Measurements from ENCODE around the gene CPEB3.
"Not testable (repeated sequence)": the region's sequence is repeated elsewhere in the genome, so short reads cannot be mapped to it uniquely, and the experiment has no call there.

The CPEB3 gene

GRCh38 chr10:92134049-92134448 is 156.8 kb downstream of the CPEB3 start:
- DNase-seq: not testable (repeated sequence)

- no peak for DNase-seq
Observed at GRCh38 chr10:92131275-92131820, 159.5 kb downstream of the CPEB3 start.

- no peak for DNase-seq
Observed at GRCh38 chr10:92130622-92131274, 160.1 kb downstream of the CPEB3 start.

- no peak for DNase-seq
Observed at GRCh38 chr10:92126100-92126650, 164.7 kb downstream of the CPEB3 start.

- DNase-seq: no peak
Observed at GRCh38 chr10:92125144-92125543, 165.7 kb downstream of the CPEB3 start.

GRCh38 chr10:92124616-92125143 is 166.2 kb downstream of the CPEB3 start:
- no peak for DNase-seq

- no peak for DNase-seq
Observed at GRCh38 chr10:92124020-92124419, 166.9 kb downstream of the CPEB3 start.

- no peak for DNase-seq
Observed at GRCh38 chr10:92122941-92123450, 167.9 kb downstream of the CPEB3 start.

GRCh38 chr10:92121686-92122492 is 169.0 kb downstream of the CPEB3 start:
- no peak for DNase-seq

GRCh38 chr10:92119340-92119739 is 171.5 kb downstream of the CPEB3 start:
- DNase-seq: no peak

GRCh38 chr10:92114917-92115316 is 176.0 kb downstream of the CPEB3 start:
- not testable (repeated sequence) for DNase-seq

- DNase-seq: no peak
Observed at GRCh38 chr10:92113911-92114600, 176.8 kb downstream of the CPEB3 start.

GRCh38 chr10:92112462-92112861 is 178.4 kb downstream of the CPEB3 start:
- DNase-seq: no peak

- DNase-seq: no peak
Observed at GRCh38 chr10:92111336-92111939, 179.4 kb downstream of the CPEB3 start.

GRCh38 chr10:92110039-92110794 is 180.7 kb downstream of the CPEB3 start:
- no peak for DNase-seq

- no peak for DNase-seq
Observed at GRCh38 chr10:92108747-92109146, 182.1 kb downstream of the CPEB3 start.

- no peak for DNase-seq
Observed at GRCh38 chr10:92108120-92108519, 182.8 kb downstream of the CPEB3 start.

GRCh38 chr10:92103376-92104090 is 187.3 kb downstream of the CPEB3 start:
- DNase-seq: no peak

- no peak for DNase-seq
Observed at GRCh38 chr10:92102601-92103213, 188.2 kb downstream of the CPEB3 start.

- DNase-seq: no peak
Observed at GRCh38 chr10:92094960-92095359, 195.9 kb downstream of the CPEB3 start.
